Renal cortical epithelial cell (primary cell): ENCODE results near the gene TMEM38B. TPM values are rescaled to one million over a fixed set of nuclear protein-coding genes. Genes with fewer than 3 reads are reported as not detected.
A peak's percentile ranks its signal among the peaks of the same experiment; 100 is the strongest.
"Not testable (repeated sequence)": the region's sequence is repeated elsewhere in the genome, so short reads cannot be mapped to it uniquely, and the experiment has no call there.

Experiments used
- DNase-seq: peaks from one replicate; pipeline ENCODE4 v3.0.0-alpha.2; 2011; ENCODE audit warnings: low read depth
- total RNA-seq: library from RNA; depleted of rRNA; stranded (reverse); fragments of >200 nt; gene quantifications from 2 replicates; pipeline ENCODE4 v1.2.3, GENCODE V29; 2014

Gene TMEM38B
- total RNA-seq, 1 donor from 2014 or later, result 12.6 TPM

DNA sequence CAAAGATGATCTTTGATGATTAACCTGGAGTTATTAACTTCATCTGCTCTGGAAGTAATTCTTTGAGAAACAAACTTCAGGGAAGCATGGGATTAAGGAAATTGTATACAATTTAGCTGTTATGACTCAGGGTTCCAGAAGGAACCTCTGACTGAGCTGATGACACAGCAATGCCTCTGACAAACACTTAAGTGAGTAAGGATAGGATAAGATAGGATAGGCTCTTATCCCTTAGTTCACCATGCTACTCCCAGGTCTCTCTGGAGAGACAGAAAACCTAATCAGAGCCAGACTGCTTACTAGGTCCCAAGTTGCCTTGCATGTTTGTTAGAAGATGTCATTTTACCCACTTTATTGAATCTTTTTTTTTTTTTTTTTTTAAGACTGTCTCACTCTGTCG, 12.6 kb upstream of the TMEM38B start:
- peak; percentile 50 for DNase-seq

DNA sequence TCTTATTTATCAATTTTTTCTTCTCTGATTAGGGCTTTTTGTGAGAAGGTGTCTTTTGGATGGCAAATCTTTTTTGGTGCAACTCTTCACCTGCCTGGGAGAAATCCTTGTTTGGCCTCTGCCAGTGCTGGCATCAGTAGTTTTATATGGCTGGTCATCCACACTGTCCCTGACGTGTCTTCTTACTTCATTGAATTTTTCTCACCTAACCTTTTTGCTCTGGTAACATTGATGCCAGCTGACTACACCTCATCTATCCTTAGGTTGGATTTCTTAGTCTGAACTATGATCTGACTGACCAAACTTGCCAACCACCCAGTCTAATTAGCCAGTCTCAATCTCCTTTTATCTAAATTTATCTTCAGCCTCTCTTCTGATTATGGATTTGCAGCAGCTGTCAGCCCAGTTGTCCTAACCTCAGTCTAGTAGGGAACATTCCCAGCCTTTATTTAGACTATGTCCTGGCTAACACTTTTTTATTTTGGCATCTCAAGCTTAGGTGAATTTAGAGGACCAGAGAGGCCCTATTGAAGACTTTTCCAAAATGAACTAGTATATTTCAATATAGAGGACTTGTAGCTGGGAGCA, 10.6 kb upstream of the TMEM38B start:
- DNase-seq, result no peak

DNA sequence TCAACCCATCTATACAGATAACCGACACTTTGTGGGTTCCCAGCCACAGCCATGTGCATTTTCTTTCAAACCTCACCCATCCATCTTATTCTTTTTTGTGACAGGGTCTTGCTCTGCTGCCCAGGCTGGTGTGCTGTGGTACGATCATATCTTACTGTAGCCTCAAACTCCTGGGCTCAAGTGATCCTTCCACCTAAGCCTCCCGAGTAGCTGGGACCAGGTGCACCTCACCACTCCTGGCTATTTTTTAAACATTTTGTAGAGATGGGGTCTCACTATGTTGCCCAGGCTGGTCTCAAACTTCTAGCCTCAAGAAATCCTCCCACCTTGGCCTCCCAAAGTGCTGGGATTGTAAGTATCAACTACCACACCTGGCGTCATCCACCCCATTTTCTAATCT, 7.4 kb upstream of the TMEM38B start:
- DNase-seq, result no peak

DNA sequence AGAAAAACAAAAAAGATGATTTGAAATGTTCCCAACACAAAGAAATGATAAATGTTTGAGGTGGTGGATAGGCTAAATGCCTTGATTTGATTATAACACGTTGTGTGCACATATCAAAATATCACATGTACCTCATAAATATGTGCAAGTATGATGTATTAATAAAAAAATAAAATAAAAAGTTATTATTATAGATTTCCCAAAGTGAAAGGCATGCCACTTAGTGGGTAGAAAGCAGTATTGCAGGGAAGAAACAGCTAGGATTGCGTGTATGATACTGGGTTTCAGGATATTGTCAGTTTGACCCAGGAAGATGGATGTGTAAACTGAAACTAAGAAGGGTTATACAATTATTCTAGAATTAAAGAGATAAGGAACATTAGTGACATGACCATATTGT, 3.6 kb upstream of the TMEM38B start:
- no peak for DNase-seq

DNA sequence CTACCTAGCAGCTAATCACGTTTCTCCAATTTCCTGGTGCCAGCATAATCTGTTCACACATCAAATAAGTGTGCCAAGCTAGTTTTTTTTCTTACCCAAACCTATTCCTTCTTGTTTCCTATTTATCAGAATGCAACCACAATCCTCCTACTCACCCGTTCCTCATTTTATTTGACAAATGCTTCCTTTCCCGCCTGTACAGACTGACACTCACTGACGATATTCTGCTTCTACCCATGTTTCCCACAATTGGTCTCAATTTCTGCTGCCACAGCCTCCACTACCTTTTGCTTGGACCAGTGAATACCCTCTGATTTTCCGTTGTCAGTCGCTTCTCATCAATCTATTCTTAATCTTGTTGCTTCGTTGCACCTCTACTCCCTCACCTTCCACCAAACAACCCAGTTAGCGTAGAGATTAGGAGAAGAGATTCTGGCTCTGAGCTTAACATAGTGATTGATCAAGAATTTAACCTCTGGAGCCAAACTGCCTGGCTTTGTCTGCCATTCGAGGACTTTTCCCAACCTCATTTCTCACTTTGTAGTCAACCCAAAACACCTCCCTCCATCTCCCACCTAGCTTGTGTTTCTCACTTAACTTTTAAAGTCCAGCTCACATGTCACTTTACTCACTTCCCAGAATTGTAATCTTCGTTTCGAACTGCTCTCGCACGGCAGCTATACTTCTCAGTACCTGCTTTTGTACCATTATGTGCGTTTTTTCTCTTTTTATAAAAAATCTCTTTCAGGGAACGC, 729 bp upstream of the TMEM38B start:
- no peak for DNase-seq

DNA sequence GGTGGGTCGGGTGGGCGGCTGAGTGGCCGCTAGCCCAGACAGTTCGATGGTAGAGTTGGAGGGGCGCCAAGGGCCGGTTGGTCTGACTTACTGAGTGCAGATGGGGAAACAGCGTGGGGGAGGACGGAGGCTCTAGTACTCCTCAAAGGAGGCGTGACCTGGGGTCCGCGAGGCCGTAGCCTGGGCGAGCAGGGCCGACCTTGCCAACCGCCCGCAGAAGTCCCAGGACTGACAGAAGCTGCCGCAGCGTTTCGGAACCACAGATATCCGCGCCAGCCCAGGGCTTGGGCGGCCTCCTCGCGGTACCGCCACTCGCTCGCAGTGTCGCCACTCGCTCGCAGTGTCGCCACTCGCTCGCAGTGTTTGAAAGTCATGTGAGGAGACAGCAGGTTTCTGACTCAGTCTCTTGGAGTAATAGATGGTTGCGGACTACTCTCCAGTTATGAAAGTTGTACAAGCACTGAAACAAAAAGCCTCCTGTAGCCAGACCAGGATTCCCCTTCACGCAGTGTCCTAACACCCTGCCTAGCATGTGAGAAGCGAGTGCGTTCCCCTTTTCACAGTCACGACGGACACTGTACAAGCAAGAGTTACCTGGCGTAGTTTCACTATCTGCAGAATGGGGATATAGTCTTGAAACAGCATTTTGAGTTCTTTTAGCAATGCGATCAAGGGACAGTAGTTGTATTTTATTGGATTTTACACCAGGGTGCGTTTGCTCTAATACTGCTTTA, 674 bp downstream of the TMEM38B start:
- peak; percentile 41 for DNase-seq

DNA sequence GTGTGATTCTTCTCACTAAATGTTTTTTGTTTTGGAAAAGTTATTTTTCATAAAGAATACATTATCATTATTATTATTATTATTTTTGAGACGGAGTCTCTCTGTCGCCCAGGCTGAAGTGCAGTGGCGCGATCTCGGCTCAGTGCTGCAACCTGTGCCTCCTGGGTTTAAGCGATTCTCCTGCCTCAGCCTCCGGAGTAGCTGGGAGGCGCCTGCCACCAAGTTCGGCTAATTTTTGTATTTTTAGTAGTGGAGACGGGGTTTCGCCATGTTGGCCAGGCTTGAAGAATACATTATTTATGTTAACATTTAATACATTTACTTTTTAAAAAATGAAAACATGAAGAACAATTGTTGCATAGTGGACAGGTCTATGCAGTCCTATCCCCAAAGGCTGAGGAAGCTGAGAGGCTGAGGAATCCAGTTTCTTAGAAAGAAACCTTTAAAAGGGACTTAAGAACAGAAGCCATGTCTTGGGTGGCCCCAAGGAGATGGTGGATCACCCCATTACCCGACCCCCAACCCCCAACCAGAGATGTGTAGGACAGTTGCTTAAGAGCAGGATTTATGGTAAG, 2.0 kb downstream of the TMEM38B start:
- DNase-seq, result no peak

DNA sequence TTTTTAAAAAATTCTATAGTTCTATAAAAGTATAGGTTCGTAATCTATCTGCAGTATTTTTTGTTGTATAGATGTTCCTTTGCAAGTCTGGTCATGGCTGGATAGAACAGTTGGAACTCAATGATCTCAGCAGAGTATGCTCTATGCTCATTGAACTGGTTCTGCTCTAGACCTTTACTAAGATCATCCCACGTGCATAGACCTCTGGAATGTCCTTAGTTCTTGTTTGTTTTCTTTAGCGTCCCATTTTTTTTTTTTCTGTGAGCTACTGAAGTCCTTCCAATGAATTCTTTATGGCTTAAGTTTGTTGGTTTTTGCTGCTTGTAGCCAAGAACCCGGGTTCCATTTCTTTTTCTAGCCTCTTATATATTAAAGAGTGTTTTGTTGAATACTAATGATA, 3.5 kb downstream of the TMEM38B start:
- DNase-seq, result peak; percentile 20

DNA sequence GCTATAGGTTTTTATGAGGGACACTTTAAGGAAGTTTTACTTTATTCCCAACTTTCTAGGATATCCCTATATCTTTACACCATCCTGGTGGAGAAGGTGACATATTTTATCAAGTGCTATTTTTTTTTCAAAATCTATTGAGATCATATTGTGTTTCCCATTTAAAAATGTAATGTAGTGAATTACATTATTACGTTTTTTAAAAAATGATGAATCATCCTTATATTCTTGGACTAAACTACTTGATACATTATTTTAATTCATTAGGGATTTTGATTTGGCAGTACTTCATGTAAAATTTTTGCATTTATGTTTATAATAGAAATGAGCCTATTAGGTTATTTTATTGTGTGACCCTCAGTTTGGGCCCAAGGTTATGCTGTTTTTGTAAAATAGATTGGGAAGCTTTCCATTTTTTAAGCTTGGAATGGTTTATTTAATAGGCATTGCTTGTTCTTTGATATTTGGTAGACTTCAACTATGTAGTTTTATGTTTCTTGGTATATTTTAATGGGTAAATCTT, 4.1 kb downstream of the TMEM38B start:
- DNase-seq, result no peak

DNA sequence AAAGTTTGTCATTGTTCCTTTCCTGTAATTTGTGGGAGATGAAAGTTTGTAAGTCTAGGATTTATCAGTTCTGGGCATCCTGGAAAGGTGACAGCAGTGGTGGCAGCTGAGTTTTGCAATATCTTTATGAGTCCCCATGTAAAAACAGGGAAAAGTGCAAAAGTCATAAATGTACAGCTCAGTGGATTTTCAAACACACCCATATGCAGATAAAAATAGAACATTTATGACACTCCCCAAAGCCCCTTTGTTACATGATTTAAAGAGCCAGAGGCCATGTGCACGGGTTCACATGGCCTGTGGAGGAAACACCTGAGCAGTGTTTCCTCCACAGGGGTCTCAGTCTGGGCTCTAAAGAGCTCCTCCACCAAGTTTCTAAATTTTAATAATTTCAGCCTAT, 6.3 kb downstream of the TMEM38B start:
- DNase-seq, result no peak

DNA sequence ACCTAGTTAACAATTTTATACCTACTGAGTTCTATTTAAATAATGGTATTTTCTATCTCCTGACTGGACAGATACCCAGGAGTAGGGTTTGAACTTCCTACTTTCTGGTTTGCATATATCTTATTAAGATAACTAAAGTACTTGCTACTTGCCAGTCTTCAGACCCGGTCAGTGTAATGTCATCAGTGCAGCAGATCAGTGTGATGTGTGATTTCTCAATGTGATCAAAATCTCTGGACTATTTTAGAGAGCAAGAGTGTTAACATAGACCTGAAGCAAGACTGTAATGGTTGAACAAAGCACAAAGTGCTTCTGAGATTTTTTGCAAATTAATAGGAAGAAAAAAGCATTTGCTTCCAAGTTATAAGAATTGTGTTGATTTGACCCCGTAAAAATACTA, 6.8 kb downstream of the TMEM38B start:
- no peak for DNase-seq

DNA sequence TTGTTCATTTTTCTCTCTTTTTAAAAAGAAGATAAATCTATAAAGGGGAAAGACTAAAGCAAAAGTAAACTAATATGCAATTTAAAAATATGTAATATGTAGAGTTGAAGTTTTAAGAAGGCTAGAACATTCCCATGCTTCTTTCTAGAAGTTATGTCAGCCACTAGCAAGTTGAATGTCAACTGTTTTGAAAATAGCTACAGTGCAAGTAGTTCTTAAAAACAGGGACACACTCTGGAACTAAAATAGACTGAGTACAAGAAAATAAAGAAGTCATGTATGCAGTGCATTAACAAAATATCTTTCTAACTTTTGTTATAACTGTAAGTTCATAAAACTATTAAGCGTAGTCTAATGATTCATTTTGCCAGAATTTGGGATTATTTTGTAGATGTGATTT, 7.9 kb downstream of the TMEM38B start:
- no peak for DNase-seq

DNA sequence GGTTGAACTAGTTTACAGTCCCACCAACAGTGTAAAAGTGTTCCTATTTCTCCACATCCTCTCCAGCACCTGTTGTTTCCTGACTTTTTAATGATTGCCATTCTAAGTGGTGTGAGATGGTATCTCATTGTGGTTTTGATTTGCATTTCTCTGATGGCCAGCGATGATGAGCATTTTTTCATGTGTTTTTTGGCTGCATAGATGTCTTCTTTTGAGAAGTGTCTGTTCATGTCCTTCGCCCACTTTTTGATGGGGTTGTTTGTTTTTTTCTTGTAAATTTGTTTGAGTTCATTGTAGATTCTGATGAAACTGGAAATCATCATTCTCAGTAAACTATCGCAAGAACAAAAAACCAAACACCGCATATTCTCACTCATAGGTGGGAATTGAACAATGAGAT, 9.3 kb downstream of the TMEM38B start:
- DNase-seq, result not testable (repeated sequence)

DNA sequence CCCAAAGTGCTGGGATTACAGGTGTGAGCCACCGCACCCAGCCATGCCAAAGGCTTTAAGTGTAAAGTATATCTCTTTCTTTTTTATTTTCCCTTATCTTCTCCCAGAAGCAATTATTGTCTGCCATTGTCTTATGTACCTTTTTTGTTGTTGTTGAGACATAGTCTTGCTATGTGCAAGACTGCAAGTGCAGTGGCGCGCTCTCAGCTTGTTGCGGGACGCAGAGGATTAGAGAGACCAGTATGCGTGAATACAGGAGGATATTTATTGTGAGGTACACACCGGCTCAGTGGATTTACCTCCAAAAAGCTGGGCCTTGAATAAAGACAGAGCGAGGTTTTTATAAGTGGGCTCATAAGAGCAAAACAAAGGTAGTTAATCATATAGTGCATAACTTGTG, 11.8 kb downstream of the TMEM38B start:
- no peak for DNase-seq

DNA sequence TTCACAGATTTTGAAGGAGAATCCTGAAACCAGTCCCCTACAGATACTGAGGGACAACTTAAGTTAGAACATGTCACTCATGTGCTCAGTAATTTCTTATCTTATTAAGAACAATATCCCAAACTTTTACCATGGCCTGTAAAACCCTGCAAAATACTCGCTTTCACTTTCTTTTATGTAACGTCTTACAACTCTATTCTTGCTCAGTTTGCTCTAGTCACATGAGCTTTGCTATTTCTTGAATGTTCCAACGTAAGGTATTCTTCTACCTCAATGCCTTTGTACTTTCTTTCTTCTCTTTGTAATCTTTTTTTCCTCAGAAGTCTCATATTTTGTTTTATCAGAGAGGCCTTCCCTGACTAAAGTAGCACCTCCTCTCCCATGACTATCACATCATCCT, 14.1 kb downstream of the TMEM38B start:
- no peak for DNase-seq

DNA sequence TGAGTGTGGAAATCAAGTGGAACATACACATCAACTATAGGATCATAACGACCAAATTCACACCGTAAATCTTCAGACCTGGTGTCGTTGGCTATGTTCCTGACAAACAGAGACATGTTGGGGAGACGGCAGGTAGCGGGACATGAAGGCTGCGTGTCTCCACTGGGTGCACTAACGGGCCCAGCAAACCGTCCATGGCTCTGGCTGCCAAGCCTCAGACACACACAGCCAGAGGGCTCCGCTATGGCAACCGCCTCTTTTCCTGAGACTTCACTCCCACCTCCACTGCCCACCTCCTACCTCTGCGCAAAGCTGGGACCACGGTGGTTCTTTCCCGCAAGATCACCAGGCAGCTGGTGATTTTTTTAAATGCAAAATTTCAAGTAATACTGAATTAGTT, 16.3 kb downstream of the TMEM38B start:
- no peak for DNase-seq

DNA sequence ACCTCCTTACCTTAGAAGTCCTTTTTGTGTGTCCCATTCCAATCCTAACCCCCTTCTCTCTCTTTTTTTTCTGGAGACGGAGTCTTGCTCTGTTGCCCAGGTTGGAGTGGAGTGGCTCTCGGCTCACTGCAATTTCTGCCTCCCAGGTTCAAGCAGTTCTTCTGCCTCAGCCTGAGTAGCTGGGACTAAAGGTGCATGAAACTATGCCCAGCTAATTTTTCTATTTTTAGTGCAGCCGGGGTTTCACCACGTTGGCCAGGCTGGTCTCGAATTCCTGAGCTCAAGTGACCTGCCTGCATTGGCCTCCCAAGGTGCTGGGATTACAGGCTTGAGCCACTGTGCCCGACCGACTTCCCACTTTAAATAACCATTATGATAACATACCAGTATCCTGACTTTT, 17.5 kb downstream of the TMEM38B start:
- DNase-seq, result no peak

DNA sequence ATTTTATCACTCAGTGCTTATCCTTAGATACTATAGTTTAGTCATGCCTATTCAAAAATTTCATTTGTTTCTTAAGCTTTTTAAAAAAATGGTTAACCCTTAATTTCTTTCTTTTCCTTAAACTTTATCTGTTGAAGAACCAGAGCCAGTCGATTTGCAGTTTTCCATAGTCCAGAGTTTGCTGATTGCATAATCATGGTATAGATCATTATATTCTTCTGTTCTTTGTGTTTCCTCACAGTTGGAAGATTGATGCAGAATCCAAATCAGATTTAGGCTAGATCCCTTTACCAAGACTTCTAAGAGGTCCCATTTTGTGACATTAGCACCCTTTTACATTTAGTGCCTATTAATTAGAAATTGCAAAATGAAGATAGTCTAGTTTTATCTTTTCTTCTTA, 18.0 kb downstream of the TMEM38B start:
- no peak for DNase-seq

DNA sequence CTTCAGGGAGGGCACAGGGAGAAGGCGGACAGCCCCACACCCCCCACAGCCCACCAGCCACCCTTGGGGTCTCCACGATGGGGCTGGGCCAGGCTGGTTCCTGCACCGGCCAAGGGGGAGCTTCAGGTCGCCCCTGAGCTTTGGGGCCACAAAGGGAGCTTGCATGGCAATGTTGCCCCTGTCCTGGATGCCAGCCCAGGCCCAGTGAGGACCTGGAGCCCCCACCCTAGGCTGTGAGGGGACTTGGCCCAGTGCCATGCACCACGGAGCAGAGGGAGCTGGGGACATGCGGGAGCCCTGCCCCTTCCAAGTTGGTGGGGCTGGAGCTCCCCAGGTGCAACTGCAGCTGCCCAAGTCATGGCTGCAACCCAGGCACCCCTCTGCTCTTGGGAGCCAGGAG, 18.4 kb downstream of the TMEM38B start:
- DNase-seq, result no peak

DNA sequence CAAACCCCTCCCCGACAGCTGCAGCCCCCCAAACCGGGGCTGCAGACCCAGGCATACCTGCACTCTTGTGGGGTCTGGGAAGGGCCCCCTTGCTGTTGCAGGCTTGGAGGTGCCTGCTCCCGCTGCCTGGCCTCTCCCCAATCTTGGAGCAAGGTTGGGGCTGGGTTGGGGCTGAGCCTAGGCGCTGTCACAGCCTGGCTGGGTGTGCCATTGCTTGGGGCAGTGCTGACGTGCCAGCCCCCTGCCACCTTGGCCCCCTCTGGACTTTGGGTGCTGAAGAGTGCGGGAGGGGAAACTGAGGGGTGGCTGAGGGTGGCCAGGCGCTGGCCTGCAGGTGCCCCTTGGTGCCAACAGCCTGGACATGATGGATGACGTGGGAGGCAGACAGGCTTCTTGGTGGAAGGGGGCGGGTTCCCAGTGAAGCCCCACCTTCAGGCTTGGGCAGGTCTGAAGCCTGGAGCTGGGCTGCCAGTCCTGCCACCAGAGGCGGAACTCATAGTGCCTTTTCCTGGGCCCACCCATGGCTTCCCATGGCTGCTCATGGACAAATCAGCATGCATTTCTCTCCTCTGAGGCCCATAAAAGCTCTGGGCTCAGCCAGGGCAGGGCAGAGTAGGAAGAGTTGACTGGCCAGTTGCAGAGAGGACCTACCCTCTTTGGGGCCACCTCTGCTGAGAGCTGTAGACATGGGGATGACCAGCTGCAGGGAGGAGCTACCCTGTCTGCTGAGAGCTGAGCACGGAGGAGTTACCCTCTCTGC, 19.1 kb downstream of the TMEM38B start:
- DNase-seq, result no peak

DNA sequence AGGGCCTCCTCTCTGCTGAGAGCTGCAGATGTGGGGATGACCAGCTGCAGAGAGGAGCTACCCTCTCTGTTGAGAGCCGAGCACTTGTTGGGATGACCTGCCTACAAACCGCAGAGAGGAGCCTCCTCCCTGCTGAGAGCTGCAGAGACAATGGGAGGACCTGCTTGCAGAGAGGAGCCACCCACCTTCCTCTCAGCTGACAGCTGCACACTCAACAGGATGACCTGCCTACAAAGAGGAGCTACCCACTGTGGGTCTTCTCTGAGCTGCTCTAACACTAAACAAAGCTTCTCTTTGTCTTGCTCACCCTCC, 19.6 kb downstream of the TMEM38B start:
- no peak for DNase-seq

DNA sequence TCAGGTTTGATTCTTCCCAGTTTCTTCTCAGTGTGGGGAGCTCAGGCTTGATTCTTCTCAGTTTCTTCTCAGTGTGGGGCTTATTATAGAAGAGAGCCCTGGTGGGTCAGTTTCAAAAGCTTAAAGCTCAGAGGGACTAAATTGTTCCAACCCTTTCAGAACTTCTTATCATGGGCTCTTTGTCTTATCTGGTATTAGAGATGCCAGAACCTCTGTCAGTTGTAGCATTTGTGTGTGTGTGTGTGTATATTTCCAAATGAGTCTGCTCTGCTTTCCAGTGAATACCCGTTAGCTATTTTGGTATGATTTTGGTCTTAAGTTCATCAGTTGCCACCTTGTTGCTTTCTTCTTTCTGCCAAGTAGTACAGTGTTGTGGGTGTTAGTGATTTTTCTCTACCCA, 21.8 kb downstream of the TMEM38B start:
- DNase-seq, result no peak
